AML-193 (cell line): ENCODE measurements around the gene VCL.

ENCODE experiments used
- DNase-seq, 2 experiments: peaks; one replicate each; lab custom pipeline; 2025; lab: John Stamatoyannopoulos, UW

Gene VCL

GRCh38 chr10:74150990-74151878, 153.3 kb downstream of the VCL start, which contains the start of gene ADK:
TSS of gene ADK (plus strand) at chr10:74151221. CDS start at chr10:74151279, 58 bp downstream.
- DNase-seq, result peak; percentile 93 to 94

- DNase-seq, result no peak
These were observed 154.2 kb downstream of the VCL start for GRCh38 chr10:74151879-74152722.

GRCh38 chr10:74153123-74153522, 155.2 kb downstream of the VCL start:
- DNase-seq, result no peak

GRCh38 chr10:74153676-74154075, 155.8 kb downstream of the VCL start:
- DNase-seq, result no peak

GRCh38 chr10:74156919-74157289, 159.0 kb downstream of the VCL start:
- DNase-seq, result no peak

GRCh38 chr10:74160013-74160412, 162.1 kb downstream of the VCL start:
- DNase-seq, result no peak

- no peak for DNase-seq
These were observed 165.6 kb downstream of the VCL start for GRCh38 chr10:74163319-74164068.

- no peak for DNase-seq
These were observed 167.0 kb downstream of the VCL start for GRCh38 chr10:74164716-74165529.

GRCh38 chr10:74165530-74165901, 167.6 kb downstream of the VCL start:
- DNase-seq, result no peak

- no peak for DNase-seq
These were observed 169.5 kb downstream of the VCL start for GRCh38 chr10:74167443-74167842.
